Skeletal muscle tissue (tissue), 4 donors: ENCODE results near the gene ARHGAP10. TPM values are rescaled to one million over a fixed set of nuclear protein-coding genes. Genes with fewer than 3 reads are reported as not detected.

Experiments used
- H3K27ac ChIP-seq: one replicate; pipeline ENCODE4 v1.7.0; 2013; ENCODE audit warnings: mild to moderate bottlenecking, low read depth, low read length, inconsistent platforms
- H3K27me3 ChIP-seq, 3 donors: one replicate each; pipeline ENCODE4 v1.7.0; 2013; ENCODE audit warnings: low read length in 3 of 3; ENCODE audit not compliant: control insufficient read depth in 3 of 3, insufficient read depth in 3 of 3
- H3K36me3 ChIP-seq, 3 donors: one replicate each; pipeline ENCODE4 v1.7.0; 2013; ENCODE audit warnings: low read length in 3 of 3; ENCODE audit not compliant: control insufficient read depth in 3 of 3, insufficient read depth in 3 of 3
- H3K4me1 ChIP-seq, 3 donors: one replicate each; pipeline ENCODE4 v1.7.0; 2013; ENCODE audit warnings: low read length in 3 of 3, mild to moderate bottlenecking in 3 of 3; ENCODE audit not compliant: control insufficient read depth in 3 of 3, insufficient read depth in 3 of 3
- H3K4me3 ChIP-seq, 3 donors: one replicate each; pipeline ENCODE4 v1.7.0; 2013; ENCODE audit warnings: low read length in 3 of 3
- H3K9ac ChIP-seq, 3 donors: one replicate each; pipeline ENCODE4 v1.7.0; 2013; ENCODE audit warnings: low read length in 3 of 3, mild to moderate bottlenecking in 3 of 3, moderate library complexity in 2 of 3, low read depth in 1 of 3
- H3K9me3 ChIP-seq, 3 donors: one replicate each; pipeline ENCODE4 v1.7.0; 2013; ENCODE audit warnings: low read length in 3 of 3; ENCODE audit not compliant: control insufficient read depth in 3 of 3
- total RNA-seq: library from RNA; depleted of rRNA; stranded (reverse); fragments of >200 nt; gene quantifications from one replicate; pipeline ENCODE4 v1.2.3, GENCODE V29; 2014
- donor health status: Osteomylitis.

ARHGAP10 gene
- total RNA-seq, 1 donor from 2014 or later: 88.7 TPM

DNA sequence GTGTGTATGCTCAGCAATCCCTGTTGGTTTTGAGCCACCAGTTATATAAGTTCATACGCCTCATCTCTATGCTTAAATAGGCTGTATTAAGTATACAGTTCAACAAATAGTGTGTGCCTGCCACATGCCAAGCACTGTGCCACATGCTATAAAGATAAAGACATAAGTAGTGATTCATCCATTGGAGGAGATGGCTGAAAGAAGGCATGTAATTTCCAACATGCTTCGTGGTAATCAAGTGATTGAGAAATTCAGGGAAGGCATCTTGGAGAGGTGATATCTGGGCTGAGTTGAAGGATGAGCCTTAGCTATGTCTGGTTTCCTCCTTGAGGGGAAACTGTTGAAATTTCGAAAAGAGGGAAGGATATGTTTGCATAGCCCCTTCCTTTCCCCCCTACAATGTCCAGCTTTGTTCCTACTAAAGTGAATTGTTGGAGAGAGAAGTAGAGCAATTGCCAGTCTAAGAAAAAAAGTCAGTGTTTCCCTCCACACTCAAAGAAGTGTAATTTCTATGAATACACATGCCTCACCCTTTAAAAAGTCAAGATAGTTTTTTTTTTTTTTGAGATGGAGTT lies 96.5 kb downstream of the ARHGAP10 start:
- H3K4me1 ChIP-seq: peaks cover 42 to 63% (median 53%) of the 10 kb centered on the region in 3 donors
- H3K27ac ChIP-seq: peak overlapping the region; percentile 90
- no peak overlapping the region for H3K9ac ChIP-seq

DNA sequence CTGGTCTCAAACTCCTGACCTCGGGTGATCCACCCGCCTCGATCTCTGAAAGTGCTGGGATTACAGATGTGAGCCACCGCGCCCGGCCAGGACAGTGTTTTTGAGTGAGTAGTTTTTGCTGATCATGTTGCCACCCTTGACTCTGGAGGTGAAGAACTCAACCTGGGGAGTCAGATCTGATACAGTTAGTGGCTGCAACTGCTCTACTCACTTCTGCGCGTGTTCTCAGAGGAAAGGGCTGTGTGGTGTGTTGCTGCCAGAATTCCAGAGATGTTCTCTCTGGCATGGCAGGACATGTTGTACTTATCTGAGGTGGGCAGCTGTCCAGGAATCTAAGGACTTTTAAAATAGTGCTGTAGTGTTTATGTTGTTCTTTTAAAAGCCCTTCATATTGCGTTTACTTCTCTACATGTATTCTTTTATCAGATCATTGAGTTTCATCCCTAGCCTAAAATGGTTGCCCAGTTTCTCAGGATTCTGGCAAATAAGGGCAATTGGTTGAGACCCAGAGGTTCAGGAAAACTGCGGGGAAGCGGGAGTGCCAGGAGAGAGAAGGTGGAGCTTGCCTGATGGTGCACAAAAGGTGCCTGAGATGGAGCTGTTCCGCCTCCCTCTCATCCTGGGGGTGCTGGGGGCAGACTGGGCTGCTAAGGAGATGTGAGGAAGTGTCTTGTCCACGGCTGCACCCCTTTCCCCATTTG lies 97.7 kb downstream of the ARHGAP10 start:
- H3K27me3 ChIP-seq: no peaks in the 10 kb centered on the region
- peak overlapping the region in 1 of 3 donors; percentile 36 for H3K4me3 ChIP-seq
- no peaks in the 10 kb centered on the region for H3K9me3 ChIP-seq
- peak overlapping the region in 2 of 3 donors; percentile 4 to 65 for H3K9ac ChIP-seq
- H3K27ac ChIP-seq: peak overlapping the region; percentile 90
- peaks cover 0 to 3% (median 0%) of the 10 kb centered on the region in 3 donors for H3K36me3 ChIP-seq
- H3K4me1 ChIP-seq: peaks cover 42 to 59% (median 53%) of the 10 kb centered on the region in 3 donors

More for the DNA sequence above, 96.5 kb downstream of the ARHGAP10 start:
- no peak overlapping the region for H3K4me3 ChIP-seq
- H3K36me3 ChIP-seq: peaks cover 0 to 3% (median 0%) of the 10 kb centered on the region in 3 donors
- H3K27me3 ChIP-seq: no peaks in the 10 kb centered on the region
- no peaks in the 10 kb centered on the region for H3K9me3 ChIP-seq

DNA sequence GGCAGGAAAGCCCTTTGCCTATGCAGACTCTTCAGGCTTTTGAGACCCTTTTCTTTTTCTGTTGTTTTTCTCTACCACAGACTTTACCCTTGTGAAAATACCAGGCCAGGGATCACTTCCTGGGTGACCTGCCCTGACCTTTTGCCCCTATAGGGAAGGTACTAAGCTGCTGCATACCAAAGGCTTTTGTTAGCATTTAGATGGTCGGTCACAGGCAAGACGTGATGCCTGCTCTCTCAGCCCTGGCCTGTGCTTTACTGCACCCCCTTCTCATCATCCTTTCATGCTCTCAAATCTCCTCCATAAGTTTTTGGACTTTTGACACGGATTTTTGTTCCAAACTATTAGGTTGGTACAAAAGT lies 98.2 kb downstream of the ARHGAP10 start:
- Histone ChIP-seq H3K9ac (peak overlapping the region in 2 of 3 donors; percentile 4 to 65), H3K27me3 (no peaks in the 10 kb centered on the region), H3K36me3 (no peaks in the 10 kb centered on the region), H3K4me3 (no peak overlapping the region), H3K9me3 (no peaks in the 10 kb centered on the region), H3K4me1 (peaks cover 42 to 54% (median 52%) of the 10 kb centered on the region in 3 donors), H3K27ac (peak overlapping the region; percentile 90)

DNA sequence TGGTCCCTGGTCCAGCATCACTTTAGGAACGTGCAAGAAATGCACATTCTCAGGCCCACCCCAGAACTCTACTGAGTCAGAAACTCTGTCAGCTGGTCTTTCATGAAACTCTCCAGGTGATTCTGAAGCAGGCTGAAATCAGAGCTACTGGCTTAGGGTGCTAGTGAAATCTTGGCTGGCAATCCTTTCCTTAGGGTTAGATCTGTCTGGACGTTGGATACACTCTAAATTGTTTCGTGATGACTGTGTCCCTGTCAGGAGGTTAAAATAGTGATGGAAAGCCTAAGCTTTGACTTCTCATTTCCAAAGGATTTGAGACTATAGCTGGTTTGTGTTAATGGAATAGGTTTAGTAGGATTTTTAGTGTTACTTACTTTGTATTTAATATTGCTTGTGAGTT lies 99.1 kb downstream of the ARHGAP10 start:
- peak overlapping the region in 2 of 3 donors; percentile 5 to 25 for H3K4me3 ChIP-seq
- peak overlapping the region; percentile 90 for H3K27ac ChIP-seq
- H3K27me3 ChIP-seq: no peaks in the 10 kb centered on the region
- peaks cover 38 to 49% (median 46%) of the 10 kb centered on the region in 3 donors for H3K4me1 ChIP-seq
- no peaks in the 10 kb centered on the region for H3K9me3 ChIP-seq
- H3K36me3 ChIP-seq: no peaks in the 10 kb centered on the region
- H3K9ac ChIP-seq: peak overlapping the region in 1 of 3 donors; percentile 25

DNA sequence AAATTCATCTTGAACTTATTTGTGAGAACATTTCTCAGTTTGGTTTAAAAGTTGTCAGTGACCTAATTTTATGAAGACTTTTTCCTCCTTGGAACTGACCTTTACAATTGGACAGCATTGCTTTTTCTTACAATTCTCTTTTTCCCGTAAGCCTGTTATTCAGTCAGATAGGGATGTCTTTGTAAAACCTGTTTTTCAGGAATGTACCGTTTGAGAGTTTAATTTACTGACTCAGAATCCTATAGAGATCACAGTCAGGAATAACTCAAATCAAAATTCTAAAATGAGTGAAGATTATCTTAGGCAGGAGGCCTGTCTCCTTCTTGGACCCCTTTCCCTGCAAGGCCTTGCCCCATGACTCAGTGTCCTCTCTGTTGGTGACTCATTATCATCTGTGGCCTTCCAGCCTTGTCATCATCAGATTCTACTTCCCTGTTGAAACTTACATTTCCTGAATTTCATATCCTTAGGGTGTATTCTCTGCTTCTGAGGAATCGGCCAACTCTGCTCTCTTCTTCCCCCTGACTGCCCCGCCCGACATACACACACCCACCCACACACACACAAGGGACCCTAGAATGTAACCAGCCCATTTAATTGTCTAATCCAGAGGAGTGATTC lies 99.8 kb downstream of the ARHGAP10 start:
- no peaks in the 10 kb centered on the region for H3K9me3 ChIP-seq
- no peaks in the 10 kb centered on the region for H3K36me3 ChIP-seq
- H3K27me3 ChIP-seq: no peaks in the 10 kb centered on the region
- H3K27ac ChIP-seq: peak overlapping the region; percentile 90
- peak overlapping the region in 2 of 3 donors; percentile 37 to 54 for H3K9ac ChIP-seq
- peaks cover 34 to 48% (median 39%) of the 10 kb centered on the region in 3 donors for H3K4me1 ChIP-seq
- H3K4me3 ChIP-seq: no peak overlapping the region

DNA sequence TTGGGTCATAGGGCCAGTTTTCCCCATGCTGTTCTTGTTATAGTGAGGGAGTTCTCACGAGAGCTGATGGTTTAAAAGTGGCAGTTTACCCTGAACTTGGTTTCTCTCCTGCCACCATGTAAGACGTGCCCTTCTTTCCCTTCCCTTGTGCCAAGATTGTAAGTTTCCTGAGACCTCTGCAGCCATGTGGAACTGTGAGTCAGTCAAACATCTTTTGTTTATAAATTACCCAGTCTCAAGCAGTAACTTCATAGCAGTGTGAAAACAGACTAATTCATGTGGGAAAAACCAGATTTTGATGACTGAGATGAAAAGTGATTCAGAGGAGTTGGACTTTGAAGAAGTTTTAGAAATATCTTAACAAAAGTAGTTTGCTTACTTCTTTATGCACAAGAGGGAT lies 101.4 kb downstream of the ARHGAP10 start:
- H3K9ac ChIP-seq: no peak overlapping the region
- peak overlapping the region; percentile 90 for H3K27ac ChIP-seq
- no peaks in the 10 kb centered on the region for H3K36me3 ChIP-seq
- no peaks in the 10 kb centered on the region for H3K27me3 ChIP-seq
- peaks cover 32 to 44% (median 37%) of the 10 kb centered on the region in 3 donors for H3K4me1 ChIP-seq
- no peak overlapping the region for H3K4me3 ChIP-seq
- H3K9me3 ChIP-seq: no peaks in the 10 kb centered on the region

DNA sequence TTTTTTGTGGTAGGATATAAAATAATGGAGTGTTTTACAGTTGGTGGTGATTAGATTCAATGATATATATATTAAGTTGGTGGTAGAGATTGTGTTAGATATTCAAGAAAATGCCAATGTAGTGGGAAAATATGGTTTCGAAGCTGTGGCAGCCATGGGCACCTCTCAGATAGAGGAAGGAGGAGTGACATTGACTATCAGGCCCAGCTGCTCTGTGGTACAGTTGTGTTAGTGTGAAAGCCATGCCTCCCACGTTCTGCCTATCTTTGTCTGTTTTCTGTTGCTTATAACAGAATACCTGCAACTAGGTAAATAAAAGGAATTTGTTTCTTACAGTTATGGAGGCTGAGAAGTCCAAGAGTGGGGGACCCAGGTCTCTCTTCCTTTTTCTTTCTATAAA lies 101.9 kb downstream of the ARHGAP10 start:
- Histone ChIP-seq H3K36me3 (no peaks in the 10 kb centered on the region), H3K27ac (no peak overlapping the region), H3K4me3 (no peak overlapping the region), H3K4me1 (peaks cover 29 to 41% (median 32%) of the 10 kb centered on the region in 3 donors), H3K9ac (no peak overlapping the region), H3K27me3 (no peaks in the 10 kb centered on the region), H3K9me3 (no peaks in the 10 kb centered on the region)

DNA sequence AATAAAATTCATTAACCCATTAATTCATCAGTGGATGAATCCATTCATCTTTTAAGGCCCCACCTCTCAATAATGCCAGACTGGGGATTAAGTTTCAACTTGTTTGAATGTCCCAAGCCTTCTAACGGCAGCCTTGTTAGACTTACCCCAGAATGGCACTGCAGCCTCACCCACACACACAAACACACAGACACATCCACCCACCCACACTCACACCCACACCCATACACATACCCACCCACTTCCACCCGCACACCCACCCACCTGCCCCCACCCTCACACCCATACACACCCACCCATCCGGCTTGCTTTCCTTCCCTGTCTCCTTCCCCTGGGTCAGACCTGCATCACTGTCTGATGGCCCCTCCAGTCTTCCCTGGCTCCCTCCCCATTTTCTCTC lies 102.6 kb downstream of the ARHGAP10 start:
- Histone ChIP-seq H3K4me1 (peaks cover 24 to 35% (median 25%) of the 10 kb centered on the region in 3 donors), H3K36me3 (no peaks in the 10 kb centered on the region), H3K27me3 (no peaks in the 10 kb centered on the region), H3K9ac (no peak overlapping the region), H3K9me3 (no peaks in the 10 kb centered on the region), H3K27ac (no peak overlapping the region), H3K4me3 (no peak overlapping the region)

DNA sequence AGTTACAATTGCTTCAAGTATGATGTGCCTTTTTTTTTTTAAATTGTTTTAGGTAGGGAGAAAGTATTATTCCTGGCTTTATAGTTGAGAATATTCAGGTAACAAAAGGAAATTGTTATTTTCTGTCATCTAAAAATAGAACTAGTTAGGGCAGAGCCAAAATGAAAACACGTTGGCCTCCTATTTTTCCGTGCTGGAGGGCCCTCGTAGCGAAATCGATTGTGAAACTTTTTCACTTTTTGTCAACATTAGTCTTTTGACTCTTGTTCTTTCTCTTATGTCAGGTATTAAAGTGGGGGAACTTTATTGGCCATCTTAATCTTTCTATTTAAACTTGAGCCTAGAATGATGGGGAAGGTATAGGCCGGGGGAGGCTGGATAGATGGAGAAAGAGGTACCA lies 104.9 kb downstream of the ARHGAP10 start:
- H3K9me3 ChIP-seq: no peaks in the 10 kb centered on the region
- no peaks in the 10 kb centered on the region for H3K27me3 ChIP-seq
- no peak overlapping the region for H3K9ac ChIP-seq
- H3K4me3 ChIP-seq: no peak overlapping the region
- no peak overlapping the region for H3K27ac ChIP-seq
- peaks cover 8 to 21% (median 12%) of the 10 kb centered on the region in 3 donors for H3K4me1 ChIP-seq
- no peaks in the 10 kb centered on the region for H3K36me3 ChIP-seq

DNA sequence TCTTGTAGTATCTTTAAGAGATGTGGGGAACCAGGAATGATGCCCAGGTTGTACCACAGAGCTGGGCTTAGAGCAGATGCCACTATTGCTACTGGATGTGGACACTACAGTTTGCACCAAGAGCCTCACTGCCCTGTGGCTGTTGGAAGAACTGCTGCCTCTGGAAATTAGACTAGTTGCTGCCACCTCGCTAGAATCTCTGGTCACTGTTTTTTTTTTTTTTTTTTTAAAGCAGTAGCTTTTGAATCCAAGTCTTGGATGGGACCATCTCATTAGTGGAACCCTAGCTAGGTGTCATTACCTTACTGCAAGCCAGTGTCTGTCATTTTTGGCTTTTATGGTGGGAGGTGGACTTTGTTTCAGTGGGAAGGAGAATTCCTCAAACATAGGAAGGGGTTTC lies 105.5 kb downstream of the ARHGAP10 start:
- H3K4me3 ChIP-seq: no peak overlapping the region
- H3K36me3 ChIP-seq: no peaks in the 10 kb centered on the region
- H3K27me3 ChIP-seq: no peaks in the 10 kb centered on the region
- peaks cover 11 to 18% (median 14%) of the 10 kb centered on the region in 3 donors for H3K4me1 ChIP-seq
- H3K27ac ChIP-seq: no peak overlapping the region
- H3K9ac ChIP-seq: no peak overlapping the region
- H3K9me3 ChIP-seq: no peaks in the 10 kb centered on the region
